Uterus (tissue), 2 donors: ENCODE measurements around the gene RPS6KL1.

Source experiments
- CTCF ChIP-seq, 4 experiments: fragments of 200-600 bp in 2 of 4; fragments of 450-650 bp in 2 of 4; sonication (generic) in 2 of 4; IDR thresholded peaks; one replicate each; pipeline ENCODE4 v1.5.1; 2016 to 2019; ENCODE audit warnings: antibody characterized with exemption in 4 of 4, mild to moderate bottlenecking in 2 of 4, moderate library complexity in 1 of 4
- POLR2A ChIP-seq, 2 donors: fragments of 450-650 bp; IDR thresholded peaks; one replicate each; pipeline ENCODE4 v1.6.1; 2016; ENCODE audit warnings: antibody characterized with exemption in 2 of 2, mild to moderate bottlenecking in 1 of 2, moderate library complexity in 1 of 2

- TF ChIP-seq CTCF (IDR thresholded peaks at IDR 0.05) (peak; percentile 46 to 73 (median 72)), POLR2A (IDR thresholded peaks at IDR 0.05) (no peak)
Measured at GRCh38 chr14:74913986-74914573, 9.0 kb downstream of the RPS6KL1 start.
